ENCODE measurements around the gene FAM83F. TPM values are rescaled to one million over a fixed set of nuclear protein-coding genes. Genes with fewer than 3 reads are reported as not detected.

Gene FAM83F
- total RNA-seq (2021) (8.1 and 9.1 TPM in 2 replicates), Bru-seq, nascent RNA (percentile 44 among the genes with signal in this experiment), BruChase-seq, experiment 1, labeled RNA remaining after a 2-hour chase (percentile 44 among the genes with signal in this experiment), BruChase-seq, experiment 2, labeled RNA remaining after a 6-hour chase (percentile 46 among the genes with signal in this experiment)
- long read RNA-seq, full-length matches to known transcripts = 7 of 10 reads
- long read RNA-seq, partial matches to known transcripts = 1 of 10 reads
- long read RNA-seq, other reads (novel, unspliced or antisense) = 2 of 10 reads

DNA sequence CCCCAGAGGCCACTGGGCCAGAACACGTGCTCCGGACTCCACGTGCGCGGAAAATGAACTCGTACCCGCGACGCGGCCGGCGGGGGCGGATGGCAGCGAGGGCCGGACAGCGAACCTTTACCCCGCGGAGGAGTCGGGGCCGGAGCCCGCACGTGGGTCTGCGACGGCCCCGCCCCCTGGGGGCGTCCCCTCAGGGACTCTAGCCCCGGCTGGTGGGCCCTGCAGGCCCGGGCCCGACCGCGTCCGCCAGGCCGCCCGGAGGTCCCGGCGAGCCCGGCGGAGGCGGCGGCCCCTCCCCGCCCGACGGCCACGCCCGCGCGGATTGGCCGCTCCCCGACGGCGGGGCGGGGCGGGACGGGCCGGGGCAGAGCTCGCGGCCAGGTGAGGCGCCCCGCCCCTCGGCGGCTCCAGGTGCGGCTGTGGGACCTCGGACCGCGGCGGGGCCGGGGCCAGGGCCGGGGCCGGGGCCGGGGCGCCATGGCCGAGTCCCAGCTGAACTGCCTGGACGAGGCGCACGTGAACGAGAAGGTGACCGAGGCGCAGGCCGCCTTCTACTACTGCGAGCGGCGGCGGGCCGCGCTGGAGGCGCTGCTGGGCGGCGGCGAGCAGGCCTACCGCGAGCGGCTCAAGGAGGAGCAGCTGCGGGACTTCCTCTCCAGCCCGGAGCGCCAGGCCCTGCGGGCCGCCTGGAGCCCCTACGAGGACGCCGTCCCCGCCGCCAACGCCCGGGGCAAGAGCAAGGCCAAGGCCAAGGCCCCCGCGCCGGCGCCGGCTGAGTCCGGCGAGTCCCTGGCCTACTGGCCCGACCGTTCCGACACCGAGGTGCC lies at the start of gene FAM83F:
FAM83F (plus strand) TSS at position 389 of the 827 bp plus-strand sequence; CDS start at position 478, 89 bp downstream.
- H3K9me3 ChIP-seq (ENCODE audit: insufficient read depth, low read depth) = no peaks in the 10 kb centered on the region
- TF ChIP-seq EZH2 (IDR thresholded peaks at IDR 0.05; ENCODE audit: low read depth) = no peak
- TF ChIP-seq, protein P1, sequence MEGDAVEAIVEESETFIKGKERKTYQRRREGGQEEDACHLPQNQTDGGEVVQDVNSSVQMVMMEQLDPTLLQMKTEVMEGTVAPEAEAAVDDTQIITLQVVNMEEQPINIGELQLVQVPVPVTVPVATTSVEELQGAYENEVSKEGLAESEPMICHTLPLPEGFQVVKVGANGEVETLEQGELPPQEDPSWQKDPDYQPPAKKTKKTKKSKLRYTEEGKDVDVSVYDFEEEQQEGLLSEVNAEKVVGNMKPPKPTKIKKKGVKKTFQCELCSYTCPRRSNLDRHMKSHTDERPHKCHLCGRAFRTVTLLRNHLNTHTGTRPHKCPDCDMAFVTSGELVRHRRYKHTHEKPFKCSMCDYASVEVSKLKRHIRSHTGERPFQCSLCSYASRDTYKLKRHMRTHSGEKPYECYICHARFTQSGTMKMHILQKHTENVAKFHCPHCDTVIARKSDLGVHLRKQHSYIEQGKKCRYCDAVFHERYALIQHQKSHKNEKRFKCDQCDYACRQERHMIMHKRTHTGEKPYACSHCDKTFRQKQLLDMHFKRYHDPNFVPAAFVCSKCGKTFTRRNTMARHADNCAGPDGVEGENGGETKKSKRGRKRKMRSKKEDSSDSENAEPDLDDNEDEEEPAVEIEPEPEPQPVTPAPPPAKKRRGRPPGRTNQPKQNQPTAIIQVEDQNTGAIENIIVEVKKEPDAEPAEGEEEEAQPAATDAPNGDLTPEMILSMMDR (conservative IDR thresholded peaks at IDR 0.05) = no peak
- peaks cover 31% of the 10 kb centered on the region for H3K4me1 ChIP-seq (replicated peaks; ENCODE audit: insufficient read depth)
- peak in 1 of 2 experiments; percentile 70 for DNase-seq
- no TSS peak for BruUV-seq (replicated peaks)
- H3K27me3 ChIP-seq (ENCODE audit: insufficient read depth, low read depth) = peaks cover 37% of the 10 kb centered on the region
- ChIA-PET CTCF (interaction anchor here (0.7 kb wide), 1 partner anchor 45 kb away, joined by 3 read pairs; no protein-coding TSS in a partner anchor), POLR2A (ENCODE audit: unreplicated experiment) (interaction anchor here (0.8 kb wide), 1 partner anchor 15 kb away, joined by 3 read pairs; no protein-coding TSS in a partner anchor)
- H3K79me2 ChIP-seq (ENCODE audit: low read depth) = no peaks in the 10 kb centered on the region
- no peaks in the 10 kb centered on the region for H3K36me3 ChIP-seq (ENCODE audit: low read depth)
- peaks cover 17% of the 10 kb centered on the region; the same call in 1 of the 2 replicates for H3F3A ChIP-seq (ENCODE audit: insufficient read depth, low read depth)
- intact Hi-C loops (cut with micrococcal nuclease; ENCODE audit: unreplicated experiment) = no loop called here
- H3K4me3 ChIP-seq = peak within 1 kb of the TSS; percentile 61
- no peak within 1 kb of the TSS for H3K27ac ChIP-seq
- H3K9me2 ChIP-seq (ENCODE audit: insufficient read depth) = no peaks in the 10 kb centered on the region
- H4K20me1 ChIP-seq (ENCODE audit: insufficient read depth) = no peaks in the 10 kb centered on the region
- H2AFZ ChIP-seq = peak within 1 kb of the TSS; percentile 78
- peak within 1 kb of the TSS; percentile 77 for H3K4me2 ChIP-seq

DNA sequence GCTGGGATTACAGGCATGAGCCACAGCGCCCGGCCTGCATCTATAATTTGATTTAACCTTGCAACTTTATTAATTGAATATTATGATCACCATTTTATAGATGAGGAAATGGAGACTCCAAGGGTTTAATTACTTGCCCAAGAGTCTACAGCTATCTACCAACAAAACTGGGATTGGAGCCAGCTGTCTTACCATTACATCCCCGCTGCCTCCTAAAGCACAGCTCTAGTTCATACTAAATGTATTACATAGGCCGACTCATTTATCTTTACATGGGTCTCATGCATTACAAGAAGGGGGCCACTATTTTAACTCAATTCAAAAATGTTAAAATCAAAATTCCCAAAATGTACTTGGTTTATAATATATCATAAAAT lies 48.6 kb upstream of the FAM83F start:
- no peaks in the 10 kb centered on the region for H3K9me2 ChIP-seq (ENCODE audit: insufficient read depth)
- TF ChIP-seq, protein P1 (conservative IDR thresholded peaks at IDR 0.05) = no peak
- intact Hi-C loops (cut with micrococcal nuclease; ENCODE audit: unreplicated experiment) = no loop called here
- DNase-seq = no peak
- ChIA-PET CTCF (no interaction called here), POLR2A (ENCODE audit: unreplicated experiment) (no interaction called here)
- no peaks in the 10 kb centered on the region for H3K4me1 ChIP-seq (replicated peaks; ENCODE audit: insufficient read depth)
- H3K4me2 ChIP-seq = no peak overlapping the region
- no peaks in the 10 kb centered on the region for H4K20me1 ChIP-seq (ENCODE audit: insufficient read depth)
- BruUV-seq (replicated peaks) = no TSS peak
- H3K36me3 ChIP-seq (ENCODE audit: low read depth) = no peaks in the 10 kb centered on the region
- H2AFZ ChIP-seq = no peak overlapping the region
- no peak overlapping the region for H3K27ac ChIP-seq
- H3K79me2 ChIP-seq (ENCODE audit: low read depth) = no peaks in the 10 kb centered on the region
- no peaks in the 10 kb centered on the region for H3K9me3 ChIP-seq (ENCODE audit: insufficient read depth, low read depth)
- no peaks in the 10 kb centered on the region for H3F3A ChIP-seq (ENCODE audit: insufficient read depth, low read depth)
- peaks cover 75% of the 10 kb centered on the region for H3K27me3 ChIP-seq (ENCODE audit: insufficient read depth, low read depth)
- no peak overlapping the region for H3K4me3 ChIP-seq

DNA sequence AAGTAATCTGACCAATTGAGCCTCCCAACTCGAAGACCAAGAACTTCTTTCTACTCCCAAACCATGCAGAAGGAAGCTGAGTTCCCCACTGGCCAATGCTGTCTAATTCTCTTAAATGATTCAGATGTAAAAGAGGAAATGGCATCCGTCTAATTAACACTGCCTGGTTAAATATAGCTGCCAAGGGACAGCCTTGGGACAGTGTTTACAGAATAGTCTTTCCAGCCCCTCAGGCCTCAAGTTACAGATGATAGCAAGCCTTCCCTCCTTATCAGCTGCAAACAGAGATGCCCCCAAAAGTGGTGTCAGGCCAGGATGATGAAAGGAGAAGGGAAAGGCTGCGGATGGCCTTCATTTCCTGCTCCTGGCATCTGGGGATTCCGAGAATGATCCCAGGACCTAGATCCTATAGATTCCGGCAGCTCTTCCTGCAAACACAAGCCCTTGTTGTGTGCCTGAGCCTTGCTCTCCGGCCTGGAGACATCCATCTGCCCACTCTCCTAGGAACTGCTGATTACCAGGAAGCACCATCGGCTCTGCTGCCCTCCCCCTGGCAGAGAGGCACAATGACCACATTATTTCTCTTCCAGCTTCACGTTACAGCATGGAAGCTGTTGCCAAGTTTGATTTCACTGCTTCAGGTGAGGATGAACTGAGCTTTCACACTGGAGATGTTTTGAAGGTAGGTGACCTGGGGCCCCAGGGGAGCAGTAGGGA lies 48.1 kb upstream of the FAM83F start:
- intact Hi-C loops (cut with micrococcal nuclease; ENCODE audit: unreplicated experiment) = no loop called here
- BruUV-seq (replicated peaks) = no TSS peak

More for the DNA sequence above, 48.1 kb upstream of the FAM83F start:
- Histone ChIP-seq H3K9me3 (ENCODE audit: insufficient read depth, low read depth) (no peaks in the 10 kb centered on the region), H3K4me3 (no peak overlapping the region), H3K9me2 (ENCODE audit: insufficient read depth) (no peaks in the 10 kb centered on the region), H3K4me1 (replicated peaks; ENCODE audit: insufficient read depth) (no peaks in the 10 kb centered on the region), H2AFZ (no peak overlapping the region; the same call in 1 of the 2 replicates), H4K20me1 (ENCODE audit: insufficient read depth) (no peaks in the 10 kb centered on the region), H3K36me3 (ENCODE audit: low read depth) (no peaks in the 10 kb centered on the region), H3F3A (ENCODE audit: insufficient read depth, low read depth) (no peaks in the 10 kb centered on the region), H3K79me2 (ENCODE audit: low read depth) (no peaks in the 10 kb centered on the region), H3K27ac (no peak overlapping the region), H3K27me3 (ENCODE audit: insufficient read depth, low read depth) (peaks cover 81% of the 10 kb centered on the region), H3K4me2 (no peak overlapping the region)
- no peak for TF ChIP-seq EZH2 (IDR thresholded peaks at IDR 0.05; ENCODE audit: low read depth)
- TF ChIP-seq, protein P1 (conservative IDR thresholded peaks at IDR 0.05) = no peak
- DNase-seq = no peak
- CTCF ChIA-PET = no interaction called here
- POLR2A ChIA-PET (ENCODE audit: unreplicated experiment) = interaction anchor here (0.6 kb wide), 1 partner anchor 393 kb away, joined by 3 read pairs; no protein-coding TSS in a partner anchor
